Activated CD8-positive, alpha-beta memory T cell treated with anti-CD3 and anti-CD28 coated beads for 48 hours (primary cell): ENCODE results near the gene CHRNA5.
"Not testable (repeated sequence)": the region's sequence is repeated elsewhere in the genome, so short reads cannot be mapped to it uniquely, and the experiment has no call there.

Experiments
- DNase-seq, 3 experiments: peaks; one replicate each; pipeline ENCODE4 v3.0.0-alpha.2; 2020; ENCODE audit warnings: low read depth in 2 of 3, low spot score in 2 of 3

The CHRNA5 gene

DNA sequence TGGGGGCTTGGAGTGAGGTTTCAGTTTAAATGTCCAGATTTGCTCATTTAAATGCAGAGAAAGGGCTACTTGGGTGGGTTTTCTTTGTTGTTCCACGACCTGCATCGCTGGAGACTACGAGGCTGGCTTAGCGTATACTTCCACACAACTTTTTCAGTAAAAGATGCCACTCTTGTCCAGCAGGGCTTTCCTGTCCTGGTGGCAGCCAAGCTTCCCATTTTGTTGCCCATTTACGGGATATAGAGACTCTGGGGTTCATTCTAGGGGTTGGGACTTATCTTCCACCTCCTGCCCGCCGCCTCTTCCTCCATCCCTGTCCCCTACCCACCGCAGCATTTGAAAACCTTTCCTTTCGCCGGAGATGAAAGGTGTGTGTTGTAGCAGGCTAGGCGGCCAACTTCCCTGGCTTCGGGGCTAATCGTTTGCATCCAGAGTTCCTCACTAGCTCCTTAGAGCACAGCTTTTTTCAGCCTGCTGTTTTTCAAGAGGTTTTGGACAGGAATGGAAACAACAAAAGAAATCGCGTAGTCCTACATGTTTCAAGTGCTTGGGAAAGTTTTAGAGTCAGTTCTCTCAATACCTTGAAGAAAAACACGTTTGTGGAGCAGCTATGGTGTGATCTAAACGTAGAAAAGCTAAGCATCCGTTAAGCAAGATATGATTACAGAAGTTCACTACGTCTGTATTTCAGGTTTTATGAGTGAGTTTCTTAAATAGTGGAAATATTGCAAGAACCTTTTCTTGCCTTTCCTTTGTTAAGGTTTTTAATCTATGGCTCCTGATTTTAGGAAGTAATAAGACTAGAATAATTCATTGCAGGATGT lies 843 bp downstream of the CHRNA5 start:
- no peak for DNase-seq

DNA sequence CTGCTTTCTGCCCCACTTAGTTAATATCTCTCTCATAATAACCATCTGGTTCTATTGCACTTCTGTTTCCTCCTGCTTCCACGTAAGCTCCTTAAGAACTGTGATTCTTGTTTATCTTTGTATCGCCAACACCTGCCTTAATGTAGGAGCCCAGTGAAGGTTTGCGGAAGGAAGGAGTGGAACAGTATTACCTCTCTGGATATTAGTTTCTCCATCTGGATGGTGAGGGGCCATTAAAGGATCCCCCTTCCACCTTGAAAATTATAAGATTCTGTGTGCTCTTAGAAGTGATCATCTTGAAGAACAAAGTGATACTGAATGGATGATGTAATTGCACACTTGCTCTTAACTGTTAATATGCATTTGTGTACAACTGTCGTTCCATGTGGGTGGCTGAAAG lies 2.2 kb downstream of the CHRNA5 start:
- DNase-seq: no peak

DNA sequence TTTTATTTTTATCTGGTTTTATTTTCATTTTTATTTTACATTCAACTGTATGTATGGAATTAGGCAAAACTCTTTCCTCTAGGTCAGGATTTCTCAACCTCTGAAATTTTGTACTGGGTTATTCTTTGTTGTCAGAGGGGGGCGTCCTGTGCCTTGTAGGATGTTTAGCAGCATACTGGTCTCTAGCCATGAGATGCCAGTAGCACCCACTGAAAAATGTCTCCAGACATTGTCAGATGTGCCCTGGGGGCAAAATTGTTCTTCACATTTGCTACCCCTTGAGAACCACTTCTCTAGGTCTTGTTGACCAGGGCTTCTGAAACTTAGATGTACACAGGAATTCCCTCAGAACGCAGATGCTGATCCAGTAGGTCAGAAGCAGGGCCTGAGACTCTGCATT lies 5.4 kb downstream of the CHRNA5 start:
- no peak for DNase-seq

DNA sequence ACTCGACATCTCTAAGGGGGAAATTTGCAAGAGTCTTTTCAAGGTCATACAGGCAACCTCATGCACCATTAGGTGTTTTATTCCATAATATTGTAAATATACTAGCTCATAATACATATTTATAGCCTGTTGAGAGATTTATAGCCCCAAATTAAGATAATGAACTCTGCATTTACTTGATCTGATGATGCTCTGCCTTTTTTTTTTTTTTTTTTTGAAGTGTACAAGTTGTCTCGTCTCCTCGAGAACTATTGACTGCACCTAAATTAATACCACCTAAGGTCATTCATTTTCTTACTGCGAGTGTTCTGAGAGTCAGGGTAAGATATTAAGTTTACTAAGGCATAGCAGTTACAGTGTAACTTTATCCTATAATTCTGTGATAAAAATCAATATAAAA lies 6.1 kb downstream of the CHRNA5 start:
- DNase-seq: no peak

DNA sequence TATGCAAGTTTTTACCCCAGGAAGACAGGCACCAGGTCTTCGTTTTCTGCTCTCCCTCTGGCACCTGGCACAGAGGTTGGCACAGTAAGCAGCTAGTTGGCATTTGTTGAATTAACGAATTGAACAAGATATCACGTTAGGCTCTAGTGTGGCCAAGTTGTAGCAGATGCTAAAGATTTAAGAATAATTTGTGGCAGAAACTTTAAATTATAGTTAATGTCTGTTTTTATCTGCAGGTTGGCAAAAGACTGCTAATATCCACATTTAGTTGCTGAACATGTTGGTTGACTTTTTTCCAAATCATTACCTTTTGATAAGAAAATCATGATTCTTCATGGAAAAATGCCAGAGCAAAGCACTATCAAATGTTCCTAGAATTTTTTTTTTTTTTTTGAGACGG lies 8.1 kb downstream of the CHRNA5 start:
- no peak for DNase-seq

DNA sequence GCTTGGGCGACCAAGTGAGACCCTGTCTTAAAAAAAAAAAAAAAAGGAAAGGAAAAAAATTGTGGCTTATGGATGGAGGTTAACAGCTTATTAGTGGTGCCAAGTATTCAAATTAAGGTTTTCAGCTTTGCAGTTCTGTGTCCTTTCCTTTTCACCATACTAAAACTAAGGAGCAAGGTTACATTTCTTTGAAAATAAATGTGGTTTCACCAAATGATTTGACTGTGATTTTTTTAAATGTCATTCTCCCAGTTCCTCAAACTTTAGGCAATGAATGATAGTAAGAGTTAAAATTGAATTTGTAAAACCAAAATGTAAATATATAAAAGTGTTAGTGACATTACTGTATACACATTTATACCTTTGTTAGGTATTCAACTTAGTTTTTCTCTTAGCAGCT lies 9.6 kb downstream of the CHRNA5 start:
- DNase-seq: no peak

DNA sequence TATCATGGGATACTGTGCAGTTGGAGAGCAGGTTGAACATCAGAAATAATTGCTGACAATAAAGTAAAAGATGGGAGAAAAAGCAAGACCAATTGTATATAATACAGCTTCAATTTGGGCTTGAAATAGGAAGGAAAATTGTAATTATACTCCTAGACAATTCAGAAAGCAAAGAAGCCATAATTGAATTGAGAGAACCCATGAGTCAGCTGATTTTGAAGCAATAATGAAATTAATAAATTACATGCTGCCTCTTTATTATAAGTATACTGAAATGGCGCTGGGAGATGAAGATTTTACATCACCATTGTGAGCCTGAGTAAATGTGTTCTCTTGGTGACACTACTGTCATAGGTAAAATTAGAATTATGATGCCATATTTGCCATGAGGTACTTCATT lies 32.3 kb downstream of the CHRNA5 start:
- DNase-seq: no peak

DNA sequence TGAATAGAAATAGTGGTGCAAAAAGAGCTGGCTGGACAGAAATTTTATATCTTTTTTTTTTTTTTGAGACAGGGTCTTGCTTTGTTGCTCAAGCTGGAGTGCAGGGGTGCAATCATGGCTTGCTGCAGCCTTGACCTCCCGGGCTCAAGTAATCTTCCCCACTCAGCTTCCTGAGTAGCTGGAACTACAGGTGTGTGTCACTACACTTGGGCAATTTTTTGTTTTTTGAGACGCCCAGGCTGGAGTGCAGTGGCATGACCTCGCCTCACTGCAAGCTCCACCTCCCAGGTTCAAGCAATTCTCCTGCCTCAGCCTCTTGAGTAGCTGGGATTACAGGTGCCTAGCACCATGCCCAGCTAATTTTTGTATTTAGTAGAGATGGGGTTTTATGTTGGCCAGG lies 33.0 kb downstream of the CHRNA5 start:
- DNase-seq: no peak

DNA sequence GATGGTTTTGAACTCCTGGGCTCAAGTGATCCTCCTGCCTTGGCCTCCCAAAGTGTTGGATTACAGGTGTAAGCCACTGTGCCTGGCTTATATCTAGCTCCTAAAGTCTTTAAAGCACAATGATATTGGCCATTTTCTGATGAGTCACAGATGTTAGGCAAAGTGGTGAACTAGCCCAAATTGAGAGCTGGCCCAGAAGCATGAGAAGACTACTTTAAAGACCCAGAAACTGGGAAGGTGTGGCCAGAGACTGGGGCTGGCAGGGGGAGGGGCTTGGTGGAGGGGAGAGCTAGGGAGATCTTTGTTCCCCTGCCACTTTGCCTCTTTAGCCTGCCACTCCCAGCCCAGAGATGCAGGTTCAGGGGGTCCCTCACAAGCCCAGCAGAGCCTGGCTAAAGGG lies 33.9 kb downstream of the CHRNA5 start:
- DNase-seq: no peak

DNA sequence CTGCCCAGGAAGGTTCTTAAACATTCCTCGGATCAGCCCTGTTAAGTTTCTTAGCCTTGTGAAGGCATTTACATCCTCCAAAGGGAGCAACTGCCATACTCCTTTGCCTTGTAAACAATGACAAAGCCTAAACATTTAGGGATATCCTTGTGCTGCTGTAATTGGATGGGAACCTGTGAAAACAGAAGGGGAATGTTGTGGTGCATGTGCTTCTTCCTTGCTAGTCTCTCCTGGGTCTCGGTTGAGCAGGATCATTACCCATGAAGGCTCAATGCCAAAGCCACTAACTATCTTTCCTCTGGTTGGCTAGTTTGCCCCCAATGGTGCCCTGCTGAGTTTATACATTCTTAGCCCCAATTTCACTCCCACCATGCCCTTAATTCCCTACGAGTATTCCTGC lies 38.1 kb downstream of the CHRNA5 start:
- DNase-seq: no peak

DNA sequence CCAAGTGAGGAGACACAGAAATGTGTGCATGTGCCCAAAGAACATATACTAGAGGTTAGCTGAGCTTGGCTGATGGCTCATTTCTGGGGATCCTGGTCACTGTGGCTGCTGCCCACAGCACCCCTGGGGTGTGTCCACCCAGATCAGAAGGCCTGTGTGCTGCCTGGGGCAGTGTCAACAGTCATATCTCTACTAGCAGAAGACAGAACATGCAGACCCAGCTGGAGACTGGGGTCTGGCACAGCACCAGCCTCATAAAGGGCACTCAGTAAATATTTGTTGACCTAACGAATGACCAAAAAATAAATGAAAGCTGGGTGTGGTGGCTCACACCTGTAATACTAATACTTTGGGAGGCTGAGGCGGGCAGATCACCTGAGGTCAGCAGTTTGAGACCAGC lies 39.1 kb downstream of the CHRNA5 start:
- no peak for DNase-seq

DNA sequence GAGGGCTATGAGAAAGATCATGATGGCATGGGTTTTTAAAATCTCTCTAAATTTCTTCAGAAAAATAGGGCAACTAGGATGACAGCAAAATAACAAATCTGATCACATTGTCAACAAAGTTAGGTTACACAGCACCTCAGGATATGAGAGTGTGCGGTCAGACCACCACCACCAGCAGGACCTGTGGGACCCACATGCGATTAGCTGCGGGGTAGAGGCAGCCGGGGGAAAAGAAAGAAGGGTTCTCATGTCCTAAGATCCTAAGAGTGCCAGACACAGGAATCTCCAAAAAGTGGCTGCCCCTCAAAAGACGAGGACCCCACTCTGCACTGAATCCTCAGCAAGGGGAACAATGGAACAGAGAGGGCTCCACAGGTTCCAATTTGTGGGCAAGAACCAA lies 39.9 kb downstream of the CHRNA5 start:
- no peak for DNase-seq

DNA sequence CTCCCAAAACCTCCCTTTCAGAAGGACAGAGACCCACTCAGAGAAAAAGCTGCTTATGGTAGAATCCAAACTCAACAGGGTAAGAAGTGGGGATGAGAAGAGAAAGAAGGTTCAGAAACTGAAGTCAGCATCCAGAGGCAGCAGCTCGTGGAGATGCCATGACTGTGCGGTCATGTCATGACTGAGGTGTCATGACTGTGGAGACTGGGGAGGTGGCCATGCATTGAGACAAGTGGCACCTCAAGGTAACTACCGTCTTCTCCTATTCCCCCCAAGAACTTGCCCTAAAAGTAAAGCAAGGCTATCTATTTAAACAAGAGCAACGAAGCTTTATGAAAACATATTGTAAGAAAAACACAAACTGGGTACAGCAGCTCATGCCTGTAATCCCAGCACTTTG lies 40.4 kb downstream of the CHRNA5 start:
- DNase-seq: no peak

DNA sequence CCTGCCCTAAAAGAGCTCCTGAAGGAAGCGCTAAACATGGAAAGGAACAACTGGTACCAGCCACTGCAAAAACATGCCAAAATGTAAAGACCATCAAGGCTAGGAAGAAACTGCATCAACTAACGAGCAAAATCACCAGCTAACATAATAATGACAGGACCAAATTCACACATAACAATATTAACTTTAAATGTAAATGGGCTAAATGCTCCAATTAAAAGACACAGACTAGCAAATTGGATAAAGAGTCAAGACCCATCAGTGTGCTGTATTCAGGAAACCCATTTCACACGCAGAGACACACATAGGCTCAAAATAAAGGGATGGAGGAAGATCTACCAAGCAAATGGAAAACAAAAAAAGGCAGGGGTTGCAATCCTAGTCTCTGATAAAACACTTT lies 44.2 kb downstream of the CHRNA5 start:
- DNase-seq: not testable (repeated sequence)

DNA sequence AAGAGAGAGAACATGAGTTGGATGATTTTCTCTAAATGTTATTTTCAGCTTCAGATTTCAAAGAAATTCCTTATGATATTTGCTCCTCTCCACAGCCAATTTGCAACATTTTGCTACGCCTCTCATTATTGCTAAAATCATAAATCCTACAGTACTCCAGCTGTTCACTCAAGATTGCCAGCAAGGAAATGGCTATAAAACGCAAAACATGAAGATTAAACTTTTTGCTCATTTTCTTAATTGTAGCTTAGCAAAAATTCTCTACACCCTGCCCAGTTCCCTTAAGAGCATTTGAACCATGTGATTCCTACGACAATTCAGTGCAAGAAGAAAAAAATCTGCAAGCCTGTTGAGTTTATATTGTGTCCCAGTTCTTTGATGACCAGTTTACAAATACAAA lies 48.7 kb downstream of the CHRNA5 start:
- DNase-seq: no peak

DNA sequence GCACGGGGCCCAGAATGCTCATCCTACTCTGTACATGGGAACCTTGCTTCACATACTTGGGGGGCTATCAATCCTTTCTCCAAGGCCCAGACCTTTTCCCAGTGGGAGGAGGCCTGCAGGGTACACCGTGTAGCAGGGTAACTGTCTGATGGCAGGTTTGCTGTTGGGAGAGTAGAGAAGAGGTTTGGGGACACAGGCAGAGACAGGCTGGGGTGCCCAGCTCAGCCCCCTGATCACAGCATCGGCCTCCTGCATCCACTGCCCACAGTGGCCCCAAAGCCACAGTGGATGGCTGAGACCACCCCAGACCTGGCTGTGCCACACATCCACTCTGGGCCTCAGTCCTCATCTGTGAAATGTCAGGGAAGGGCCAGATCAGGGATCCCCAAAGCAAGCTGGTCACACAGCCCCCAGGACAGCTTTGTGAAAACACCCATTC lies 49.9 kb downstream of the CHRNA5 start:
- DNase-seq: no peak

DNA sequence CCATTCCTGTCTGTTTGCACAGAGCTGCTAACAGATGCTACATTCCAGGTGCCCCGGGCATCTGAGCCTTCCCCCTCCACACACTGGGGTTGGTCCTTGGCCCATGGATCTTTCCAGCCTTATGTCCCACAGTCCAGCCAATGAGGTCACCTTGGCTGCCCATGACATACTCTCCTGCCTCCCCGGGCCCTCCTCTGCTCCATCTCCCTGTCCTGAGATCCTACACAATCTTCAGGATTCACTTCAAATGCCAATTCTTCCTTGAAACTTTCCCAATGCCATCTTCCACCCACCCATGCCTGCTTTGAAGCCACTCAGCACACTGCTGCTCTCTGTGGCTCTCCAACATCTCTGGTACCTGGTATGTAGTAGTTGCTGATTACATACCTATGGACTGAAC lies 51.2 kb downstream of the CHRNA5 start:
- no peak for DNase-seq

DNA sequence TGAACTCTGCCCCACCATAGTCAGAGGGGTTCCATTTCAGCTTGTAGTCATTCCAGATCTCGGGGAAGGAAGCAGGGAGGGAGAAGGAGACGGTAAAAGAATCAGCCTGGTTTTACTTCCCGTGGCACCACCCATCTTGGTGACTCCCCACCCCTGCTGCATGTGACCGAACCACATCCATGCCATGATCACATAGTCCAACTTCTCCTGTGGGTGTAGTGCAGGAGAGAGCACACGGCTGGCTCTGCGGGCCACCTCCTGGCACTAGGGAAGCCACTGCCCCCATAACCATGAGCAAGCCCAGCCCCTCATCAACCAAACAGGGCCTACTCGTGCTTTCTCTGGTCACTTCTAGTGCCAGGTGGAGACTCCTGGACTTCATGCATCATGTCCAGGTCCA lies 51.8 kb downstream of the CHRNA5 start:
- DNase-seq: no peak

DNA sequence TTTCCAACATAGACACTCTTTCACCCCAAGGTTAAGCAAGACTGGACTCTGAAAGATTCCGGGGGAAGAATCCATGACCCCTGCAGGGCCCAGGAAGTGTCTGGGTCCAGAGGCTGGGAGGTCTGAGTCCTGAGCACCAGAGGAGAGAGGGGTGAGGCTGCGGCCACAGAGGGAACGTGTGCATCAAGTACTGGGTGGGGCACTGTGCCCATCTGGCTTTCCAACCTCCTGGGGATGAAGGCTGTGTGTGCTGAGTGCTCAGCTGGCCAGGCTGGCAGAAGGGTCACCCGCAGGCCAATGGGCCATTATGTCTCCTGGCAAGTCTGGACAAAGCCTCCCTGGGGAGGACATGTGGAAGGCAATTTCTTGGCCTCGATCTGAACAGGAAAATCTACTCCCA lies 52.2 kb downstream of the CHRNA5 start:
- DNase-seq: no peak

DNA sequence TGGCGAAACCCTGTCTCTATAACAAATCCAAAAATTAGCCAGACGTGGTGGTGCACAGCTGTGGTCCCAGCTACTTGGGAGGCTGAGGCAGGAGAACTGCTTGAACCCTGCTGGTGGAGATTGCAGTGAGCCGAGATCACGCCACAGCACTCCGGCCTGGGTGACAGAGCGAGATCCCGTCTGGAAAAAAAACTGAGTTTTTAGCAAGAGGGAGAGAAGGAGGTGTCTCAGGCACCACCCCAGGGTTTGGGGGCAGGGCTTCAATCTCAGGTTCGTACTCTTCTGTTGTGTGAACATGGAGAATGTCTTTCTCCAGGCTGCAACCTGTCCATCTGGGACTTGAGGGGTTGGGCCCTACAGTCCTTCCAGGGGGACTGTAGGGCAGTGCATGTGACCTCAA lies 52.7 kb downstream of the CHRNA5 start:
- DNase-seq: no peak

DNA sequence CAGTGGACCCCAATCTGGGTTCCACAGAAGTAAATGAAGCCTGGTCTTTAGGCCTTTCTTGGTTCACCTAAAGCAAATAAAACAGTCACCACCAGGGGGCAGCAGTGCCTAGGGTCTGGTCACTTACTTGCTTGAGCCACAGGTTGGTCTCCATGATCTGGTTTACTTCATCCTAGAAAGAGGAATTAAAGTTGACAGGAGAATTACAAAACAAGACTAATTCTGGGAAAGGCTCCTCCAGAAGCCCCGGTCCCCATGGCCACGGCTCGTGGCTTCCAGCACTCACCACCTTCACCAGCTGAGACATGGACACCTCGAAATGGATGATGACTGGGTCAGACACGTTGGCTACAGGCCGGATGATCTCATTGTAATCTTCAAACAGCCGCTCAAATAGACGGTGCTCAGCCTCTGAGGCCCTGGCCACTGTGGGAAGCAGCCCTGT lies 53.2 kb downstream of the CHRNA5 start:
- peak in 2 of 3 experiments; percentile 87 to 91 for DNase-seq

DNA sequence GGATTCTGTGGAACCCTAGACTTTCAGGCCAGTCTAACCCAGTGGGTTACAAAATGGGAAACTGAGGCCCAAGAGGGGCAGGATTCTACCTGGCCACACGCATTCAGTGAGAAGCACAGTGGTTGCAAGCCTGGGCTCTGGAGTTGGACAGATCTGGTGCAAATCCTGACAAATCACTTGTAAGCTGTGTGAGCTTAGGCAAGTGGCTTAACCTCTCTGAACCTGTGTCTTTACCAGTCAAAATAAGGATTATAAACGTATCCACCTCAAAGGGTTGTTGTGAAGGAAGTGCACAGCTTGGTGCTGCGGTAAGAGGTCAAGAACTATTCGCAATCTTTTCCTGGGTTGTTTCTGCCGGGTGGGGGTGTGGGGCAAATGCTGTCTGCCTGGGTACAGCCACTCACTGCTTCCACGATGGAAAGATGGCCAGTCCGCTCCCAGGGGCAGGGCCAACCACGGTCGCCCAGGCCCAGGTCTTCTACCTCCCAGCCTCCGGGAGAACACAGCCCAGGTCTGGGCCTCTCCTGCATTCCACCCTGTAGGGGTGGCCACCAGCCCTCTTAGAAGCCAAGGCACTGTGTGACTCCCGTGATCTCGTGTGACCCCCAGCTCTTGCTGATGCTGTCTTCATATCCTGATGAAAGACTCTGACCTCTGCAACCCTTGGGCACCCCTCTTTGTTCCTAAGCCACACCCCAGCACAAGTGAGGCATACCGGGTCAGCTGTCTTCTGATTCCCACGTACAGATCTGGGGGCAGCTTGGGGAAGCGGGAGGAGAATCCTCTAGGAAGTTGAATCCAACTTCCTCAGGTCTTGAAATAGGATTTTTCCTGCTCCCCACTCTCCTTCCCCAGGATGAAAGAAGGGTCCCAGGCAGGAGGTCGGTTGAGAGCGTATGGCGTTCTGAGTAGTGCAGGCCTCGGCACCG lies 54.0 kb downstream of the CHRNA5 start:
- DNase-seq: no peak
